ENCODE measurements around the gene FBN3. TPM values are rescaled to one million over a fixed set of nuclear protein-coding genes. Genes with fewer than 3 reads are reported as not detected.

FBN3 gene
- total RNA-seq, 4 donors from 2014 or later, result 0.15 TPM; not detected in 3

- Histone ChIP-seq H3K27ac (no peak overlapping the region), H3K27me3 (no peaks in the 10 kb centered on the region), H3K4me1 (no peaks in the 10 kb centered on the region), H3K4me3 (no peak overlapping the region), H3K36me3 (no peaks in the 10 kb centered on the region), H3K9me3 (peaks cover 0 to 11% (median 8%) of the 10 kb centered on the region in 3 donors)
- DNase-seq (no peak), ATAC-seq (no peak)
- TF ChIP-seq, protein P1, sequence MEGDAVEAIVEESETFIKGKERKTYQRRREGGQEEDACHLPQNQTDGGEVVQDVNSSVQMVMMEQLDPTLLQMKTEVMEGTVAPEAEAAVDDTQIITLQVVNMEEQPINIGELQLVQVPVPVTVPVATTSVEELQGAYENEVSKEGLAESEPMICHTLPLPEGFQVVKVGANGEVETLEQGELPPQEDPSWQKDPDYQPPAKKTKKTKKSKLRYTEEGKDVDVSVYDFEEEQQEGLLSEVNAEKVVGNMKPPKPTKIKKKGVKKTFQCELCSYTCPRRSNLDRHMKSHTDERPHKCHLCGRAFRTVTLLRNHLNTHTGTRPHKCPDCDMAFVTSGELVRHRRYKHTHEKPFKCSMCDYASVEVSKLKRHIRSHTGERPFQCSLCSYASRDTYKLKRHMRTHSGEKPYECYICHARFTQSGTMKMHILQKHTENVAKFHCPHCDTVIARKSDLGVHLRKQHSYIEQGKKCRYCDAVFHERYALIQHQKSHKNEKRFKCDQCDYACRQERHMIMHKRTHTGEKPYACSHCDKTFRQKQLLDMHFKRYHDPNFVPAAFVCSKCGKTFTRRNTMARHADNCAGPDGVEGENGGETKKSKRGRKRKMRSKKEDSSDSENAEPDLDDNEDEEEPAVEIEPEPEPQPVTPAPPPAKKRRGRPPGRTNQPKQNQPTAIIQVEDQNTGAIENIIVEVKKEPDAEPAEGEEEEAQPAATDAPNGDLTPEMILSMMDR (IDR thresholded peaks at IDR 0.05 in 4 of 5, conservative IDR thresholded peaks at IDR 0.05 in 1 of 5), result no peak
- no peak for TF ChIP-seq POLR2A (IDR thresholded peaks at IDR 0.05)
- in situ Hi-C loops (cut with MboI; ENCODE audit: low sequenced_read_pairs in 4 of 4), result no loop called here
- intact Hi-C loops (cut with DNase I; ENCODE audit: low total_unique reads), result no loop called here
These were observed 58.4 kb downstream of the FBN3 start for GRCh38 chr19:8090950-8091349.

DNA sequence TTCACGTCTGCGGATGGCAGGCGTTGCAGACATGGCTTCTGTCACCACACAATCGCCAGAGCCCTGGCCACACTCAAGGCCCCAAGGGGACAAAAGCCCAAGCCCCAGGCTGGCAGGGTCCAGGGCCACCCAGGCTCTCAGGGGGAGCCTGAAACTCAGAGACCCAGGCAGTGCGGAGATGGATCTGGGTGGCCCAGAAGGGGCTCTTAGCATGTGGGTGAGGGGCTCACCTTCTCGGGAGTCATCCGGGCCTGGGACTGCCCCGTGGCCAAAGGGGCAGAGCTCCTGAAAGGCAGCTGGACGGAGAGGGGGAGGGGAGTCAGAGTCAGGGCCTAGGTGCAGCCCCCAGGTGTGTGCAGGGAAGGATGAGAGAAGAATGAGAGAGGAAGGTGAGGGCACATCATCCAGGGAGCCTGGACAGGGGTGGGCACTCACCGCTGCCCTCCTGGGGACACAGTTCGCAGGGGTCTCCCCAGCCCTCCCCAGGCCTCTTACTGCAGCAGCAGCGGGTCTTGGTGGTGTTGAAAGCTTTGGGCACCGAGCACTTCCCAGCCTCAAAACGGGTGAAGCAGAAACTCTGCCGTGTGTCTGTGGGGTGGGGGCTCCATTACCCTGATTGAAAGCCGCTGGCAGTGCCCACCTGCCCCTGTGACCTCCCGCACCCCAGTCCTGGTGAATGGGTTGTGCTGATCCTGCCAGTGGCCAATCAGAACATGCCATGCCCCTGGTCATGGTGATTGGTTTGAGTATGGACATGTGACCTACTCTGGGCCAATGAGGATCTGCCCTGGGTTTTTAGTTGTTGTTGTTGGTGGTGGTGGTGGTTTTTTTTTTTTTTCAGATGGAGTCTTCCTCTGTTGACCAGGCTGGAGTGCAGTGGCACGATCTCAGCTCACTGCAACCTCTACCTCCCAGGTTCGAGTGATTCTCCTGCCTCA lies 59.5 kb downstream of the FBN3 start:
- TF ChIP-seq, protein P1 (IDR thresholded peaks at IDR 0.05 in 4 of 5, conservative IDR thresholded peaks at IDR 0.05 in 1 of 5), result no peak
- no peak for TF ChIP-seq POLR2A (IDR thresholded peaks at IDR 0.05)
- no peaks in the 10 kb centered on the region for H3K4me1 ChIP-seq
- no peak overlapping the region for H3K4me3 ChIP-seq
- no peaks in the 10 kb centered on the region for H3K27me3 ChIP-seq
- H3K9me3 ChIP-seq, result peaks cover 0 to 2% (median 2%) of the 10 kb centered on the region in 3 donors
- intact Hi-C loops (cut with DNase I; ENCODE audit: low total_unique reads), result no loop called here
- DNase-seq (no peak), ATAC-seq (no peak)
- H3K36me3 ChIP-seq, result no peaks in the 10 kb centered on the region
- in situ Hi-C loops (cut with MboI; ENCODE audit: low sequenced_read_pairs in 4 of 4), result no loop called here
- H3K27ac ChIP-seq, result no peak overlapping the region

DNA sequence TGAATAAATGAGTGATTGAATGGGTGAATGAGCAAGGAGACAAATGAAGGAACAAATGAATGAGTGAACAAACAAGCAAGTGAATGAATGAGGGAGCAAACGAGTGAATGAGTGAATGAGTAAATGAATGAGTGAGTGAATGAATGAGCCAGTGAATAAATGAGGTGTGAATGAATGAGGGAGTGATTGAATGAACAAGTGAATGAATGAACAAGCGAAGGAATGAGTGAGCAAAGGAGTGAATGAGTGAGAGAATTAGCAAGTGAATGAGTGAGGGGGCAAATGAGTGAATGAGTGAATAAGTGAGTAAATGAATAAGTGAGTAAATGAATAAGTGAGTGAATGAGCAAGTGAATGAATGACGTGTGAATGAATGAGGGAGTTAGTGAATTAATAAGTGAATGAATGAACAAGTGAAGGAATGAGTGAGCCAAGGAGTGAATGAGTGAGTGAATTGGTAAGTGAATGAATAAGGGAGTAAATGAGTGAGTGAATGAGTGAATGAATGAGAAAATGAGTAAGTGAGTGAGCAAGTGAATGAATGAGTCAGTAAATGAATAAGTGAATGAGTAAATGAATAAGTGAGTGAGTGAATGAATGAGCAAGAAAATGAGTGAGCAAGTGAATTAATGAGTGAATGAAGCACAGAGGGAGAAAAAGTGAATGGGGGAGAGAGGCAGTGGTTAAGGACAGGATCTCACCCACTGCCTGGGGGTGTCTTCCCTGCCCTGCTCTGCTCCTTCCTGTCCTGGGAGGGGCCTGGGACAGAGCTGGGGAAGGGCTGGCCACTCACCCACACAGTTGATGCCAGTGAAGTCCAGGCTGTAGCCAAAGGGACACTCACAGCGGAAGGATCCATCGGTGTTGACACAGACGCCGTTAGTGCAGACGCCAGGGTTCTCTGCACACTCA lies 60.4 kb downstream of the FBN3 start:
- in situ Hi-C loops (cut with MboI; ENCODE audit: low sequenced_read_pairs in 4 of 4) (no loop called here), intact Hi-C loops (cut with DNase I; ENCODE audit: low total_unique reads) (no loop called here)
- TF ChIP-seq POLR2A (IDR thresholded peaks at IDR 0.05), result no peak
- TF ChIP-seq, protein P1 (IDR thresholded peaks at IDR 0.05 in 4 of 5, conservative IDR thresholded peaks at IDR 0.05 in 1 of 5), result no peak
- H3K36me3 ChIP-seq, result no peaks in the 10 kb centered on the region
- ATAC-seq (no peak), DNase-seq (no peak)
- no peak overlapping the region for H3K27ac ChIP-seq
- no peaks in the 10 kb centered on the region for H3K9me3 ChIP-seq
- H3K27me3 ChIP-seq, result no peaks in the 10 kb centered on the region
- no peaks in the 10 kb centered on the region for H3K4me1 ChIP-seq
- H3K4me3 ChIP-seq, result no peak overlapping the region

DNA sequence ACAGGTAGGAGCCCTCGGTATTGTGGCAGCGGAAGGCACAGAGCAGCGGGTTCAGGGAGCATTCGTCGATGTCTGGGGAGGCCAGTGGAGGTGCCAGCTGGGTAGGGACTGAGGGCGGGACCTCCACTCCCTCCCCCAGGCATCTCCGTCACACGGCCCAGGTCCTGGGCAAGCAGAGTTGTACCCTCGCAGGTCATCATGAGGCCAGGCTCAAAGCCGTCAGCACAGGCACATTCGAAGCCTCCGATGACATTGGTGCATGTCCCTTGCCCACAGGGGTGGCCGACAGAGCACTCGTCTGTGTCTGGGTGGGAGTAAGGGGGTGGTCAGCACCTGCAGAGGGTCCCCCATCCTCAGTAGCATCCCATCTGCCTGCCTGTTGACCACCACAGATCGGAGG lies 61.5 kb downstream of the FBN3 start:
- Histone ChIP-seq H3K9me3 (no peaks in the 10 kb centered on the region), H3K27me3 (no peaks in the 10 kb centered on the region), H3K4me3 (no peak overlapping the region), H3K27ac (no peak overlapping the region), H3K4me1 (no peaks in the 10 kb centered on the region), H3K36me3 (no peaks in the 10 kb centered on the region)
- TF ChIP-seq, protein P1 (IDR thresholded peaks at IDR 0.05 in 4 of 5, conservative IDR thresholded peaks at IDR 0.05 in 1 of 5), result no peak
- no peak for TF ChIP-seq POLR2A (IDR thresholded peaks at IDR 0.05)
- in situ Hi-C loops (cut with MboI; ENCODE audit: low sequenced_read_pairs in 4 of 4), result no loop called here
- no peak for ATAC-seq
- DNase-seq, result no peak
- intact Hi-C loops (cut with DNase I; ENCODE audit: low total_unique reads), result no loop called here

Measured in gastrocnemius medialis (tissue), 4 donors.